Measurements from ENCODE around the gene CKAP2.
"Not testable (repeated sequence)": the region's sequence is repeated elsewhere in the genome, so short reads cannot be mapped to it uniquely, and the experiment has no call there.

CKAP2 gene

DNA sequence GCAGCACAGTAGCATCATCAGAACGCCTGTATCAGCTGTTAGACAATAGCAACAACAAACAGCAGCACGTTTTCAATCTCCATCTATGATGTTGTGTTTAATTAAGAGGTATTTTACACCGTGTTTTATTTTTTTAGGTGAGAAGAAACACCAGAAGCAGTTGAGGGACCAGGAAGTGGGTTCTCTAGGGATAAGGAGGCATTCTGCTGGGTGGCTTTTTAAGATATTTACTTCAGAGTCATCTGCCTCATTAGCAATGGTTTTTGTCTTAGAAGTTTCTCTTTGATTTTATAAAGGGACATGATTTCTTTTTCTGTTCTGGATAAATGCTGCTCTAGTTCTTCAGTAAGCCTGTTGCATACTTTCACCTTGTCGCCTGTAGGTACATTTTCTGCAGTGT, 8.2 kb downstream of the CKAP2 start:
- TF ChIP-seq, protein P1, sequence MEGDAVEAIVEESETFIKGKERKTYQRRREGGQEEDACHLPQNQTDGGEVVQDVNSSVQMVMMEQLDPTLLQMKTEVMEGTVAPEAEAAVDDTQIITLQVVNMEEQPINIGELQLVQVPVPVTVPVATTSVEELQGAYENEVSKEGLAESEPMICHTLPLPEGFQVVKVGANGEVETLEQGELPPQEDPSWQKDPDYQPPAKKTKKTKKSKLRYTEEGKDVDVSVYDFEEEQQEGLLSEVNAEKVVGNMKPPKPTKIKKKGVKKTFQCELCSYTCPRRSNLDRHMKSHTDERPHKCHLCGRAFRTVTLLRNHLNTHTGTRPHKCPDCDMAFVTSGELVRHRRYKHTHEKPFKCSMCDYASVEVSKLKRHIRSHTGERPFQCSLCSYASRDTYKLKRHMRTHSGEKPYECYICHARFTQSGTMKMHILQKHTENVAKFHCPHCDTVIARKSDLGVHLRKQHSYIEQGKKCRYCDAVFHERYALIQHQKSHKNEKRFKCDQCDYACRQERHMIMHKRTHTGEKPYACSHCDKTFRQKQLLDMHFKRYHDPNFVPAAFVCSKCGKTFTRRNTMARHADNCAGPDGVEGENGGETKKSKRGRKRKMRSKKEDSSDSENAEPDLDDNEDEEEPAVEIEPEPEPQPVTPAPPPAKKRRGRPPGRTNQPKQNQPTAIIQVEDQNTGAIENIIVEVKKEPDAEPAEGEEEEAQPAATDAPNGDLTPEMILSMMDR (IDR thresholded peaks at IDR 0.05; ENCODE audit: borderline replicate concordance, control extremely low read depth, extremely low read depth, insufficient read depth, missing control alignments): no peak
- in situ Hi-C loops (cut with MboI; ENCODE audit: low sequenced_read_pairs, unreplicated experiment): no loop called here
- no peak for DNase-seq (ENCODE audit: low spot score)

DNA sequence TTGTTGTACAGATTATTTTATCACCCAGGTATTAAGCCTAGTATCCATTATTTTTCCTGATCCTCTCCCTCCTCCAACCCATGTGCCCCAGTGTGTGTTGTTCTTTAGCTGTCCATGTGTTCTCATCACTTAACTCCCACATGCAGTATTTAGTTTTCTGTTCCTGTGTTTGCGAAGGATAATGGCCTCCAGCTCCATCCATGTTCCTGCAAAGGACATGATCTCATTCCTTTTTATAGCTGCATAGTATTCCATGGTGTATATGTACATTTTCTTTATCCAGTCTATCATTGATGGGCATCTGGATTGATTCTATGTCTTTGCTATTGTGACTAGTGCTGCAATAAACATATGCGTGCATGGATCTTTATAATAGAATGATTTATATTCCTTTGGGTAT, 13.2 kb downstream of the CKAP2 start:
- DNase-seq (ENCODE audit: low spot score); in situ Hi-C loops (cut with MboI; ENCODE audit: low sequenced_read_pairs, unreplicated experiment): not testable (repeated sequence)

DNA sequence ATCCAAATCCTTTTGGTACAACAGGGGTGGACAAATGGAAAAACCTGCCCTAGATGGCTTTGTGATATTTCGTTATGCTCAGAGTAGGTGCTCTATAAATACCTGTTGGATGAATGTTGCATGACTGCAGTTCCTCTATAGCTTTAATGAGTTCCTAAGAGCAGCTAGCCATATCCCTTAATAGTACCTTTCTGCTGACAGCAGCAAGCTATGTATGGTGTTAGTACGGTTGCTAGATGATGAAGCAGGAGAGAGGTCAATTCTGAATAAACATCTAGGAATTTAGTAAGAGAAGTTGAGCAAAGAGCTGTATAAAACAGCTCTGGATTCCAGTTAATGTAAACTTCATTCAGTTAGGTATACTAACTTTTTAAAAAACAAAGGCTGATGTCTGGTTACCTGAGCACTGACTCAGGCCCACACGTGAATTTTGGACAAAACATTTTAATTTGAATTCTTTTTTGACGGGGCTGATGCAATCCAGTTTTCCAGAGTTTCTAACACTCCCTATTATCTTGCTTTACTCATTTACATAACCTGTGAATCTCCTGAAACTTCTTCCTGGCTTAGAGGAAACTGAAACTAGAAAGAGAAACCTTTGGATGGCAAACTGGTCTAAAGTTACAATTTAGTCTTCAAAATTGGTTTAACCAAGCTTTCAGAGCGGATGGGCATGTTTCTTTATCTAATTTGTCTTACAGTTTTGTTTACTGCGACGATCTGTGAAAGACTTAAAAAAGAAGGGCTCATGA, 25.6 kb downstream of the CKAP2 start:
- DNase-seq (ENCODE audit: low spot score); in situ Hi-C loops (cut with MboI; ENCODE audit: low sequenced_read_pairs, unreplicated experiment): not testable (repeated sequence)

DNA sequence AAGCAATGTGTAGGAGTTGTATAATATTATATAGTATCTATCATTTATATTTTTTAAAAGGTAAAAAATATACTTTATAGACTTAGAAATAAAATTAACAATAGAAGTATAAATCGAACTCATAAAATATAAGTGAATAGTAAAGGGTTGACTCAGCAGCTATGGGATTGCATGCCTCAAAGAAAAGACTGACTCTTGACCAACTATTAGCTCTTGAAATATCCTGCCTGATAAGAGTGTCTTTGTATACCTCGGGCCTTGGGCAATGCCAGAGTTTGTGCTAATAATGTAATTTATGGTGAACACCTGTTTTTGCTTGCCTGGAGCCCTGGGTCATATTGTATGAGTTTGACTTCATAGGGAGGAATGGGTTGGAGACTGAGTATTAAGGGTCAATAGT, 31.8 kb downstream of the CKAP2 start:
- DNase-seq (ENCODE audit: low spot score); in situ Hi-C loops (cut with MboI; ENCODE audit: low sequenced_read_pairs, unreplicated experiment): not testable (repeated sequence)

DNA sequence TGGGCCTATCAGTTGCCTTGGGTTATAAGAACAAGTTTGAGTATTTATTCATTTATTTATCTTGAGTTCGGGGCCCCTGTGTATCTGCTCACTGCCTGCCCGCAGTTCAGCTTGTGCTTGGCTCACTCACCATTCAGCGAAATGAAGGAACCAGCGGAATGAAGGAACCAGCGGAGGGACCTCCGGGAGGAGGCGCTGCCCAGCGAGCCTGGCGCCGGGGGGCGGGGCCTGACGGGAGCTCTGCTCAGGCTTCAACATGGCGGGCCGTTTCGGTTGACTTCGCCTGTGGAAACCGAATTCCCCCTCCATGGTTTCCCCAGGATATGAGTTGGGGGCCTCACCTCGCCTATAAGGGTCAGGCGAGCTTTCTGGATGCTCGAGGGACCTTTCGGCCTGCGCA, 33.5 kb downstream of the CKAP2 start:
- DNase-seq (ENCODE audit: low spot score); in situ Hi-C loops (cut with MboI; ENCODE audit: low sequenced_read_pairs, unreplicated experiment): not testable (repeated sequence)

DNA sequence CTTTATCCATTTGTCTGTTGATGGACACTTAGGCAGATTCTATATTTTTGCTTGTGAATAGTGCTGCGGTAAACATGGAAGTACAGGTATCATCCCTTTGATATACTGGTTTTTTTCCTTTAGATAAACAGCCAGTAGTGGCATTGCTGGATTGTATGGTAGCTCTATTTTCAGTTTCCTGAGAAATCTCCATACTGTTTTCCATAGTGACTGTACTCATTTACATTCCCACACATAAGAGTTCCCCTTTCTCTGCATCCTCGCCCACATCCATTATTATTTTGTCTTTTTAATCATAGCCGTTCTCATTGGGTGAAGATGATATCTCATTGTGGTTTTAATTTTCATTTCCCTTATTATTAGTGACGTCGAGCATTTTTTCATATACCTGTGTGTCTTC, 35.7 kb downstream of the CKAP2 start:
- not testable (repeated sequence) for DNase-seq (ENCODE audit: low spot score)

DNA sequence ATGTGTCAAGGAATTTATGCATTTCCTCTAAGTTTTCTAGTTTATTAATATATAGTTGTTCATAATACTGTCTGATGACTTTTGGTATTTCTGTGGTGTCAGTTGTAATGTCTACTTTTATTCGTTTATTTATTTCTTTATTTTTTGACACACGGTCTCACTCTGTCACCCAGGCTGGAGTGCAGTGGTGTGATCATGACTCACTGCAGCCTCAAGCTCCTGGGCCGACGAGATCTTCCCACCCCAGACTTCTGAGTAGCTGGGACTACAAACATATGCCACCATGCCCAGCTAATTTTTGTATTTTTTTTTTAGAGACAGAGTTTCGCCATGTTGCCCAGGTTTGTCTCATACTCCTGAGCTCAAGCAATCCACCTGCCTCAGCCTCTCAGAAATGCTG, 39.0 kb downstream of the CKAP2 start:
- in situ Hi-C loops (cut with MboI; ENCODE audit: low sequenced_read_pairs, unreplicated experiment); DNase-seq (ENCODE audit: low spot score): not testable (repeated sequence)

More for the DNA sequence above, 35.7 kb downstream of the CKAP2 start:
- in situ Hi-C loops (cut with MboI; ENCODE audit: low sequenced_read_pairs, unreplicated experiment): not testable (repeated sequence)

DNA sequence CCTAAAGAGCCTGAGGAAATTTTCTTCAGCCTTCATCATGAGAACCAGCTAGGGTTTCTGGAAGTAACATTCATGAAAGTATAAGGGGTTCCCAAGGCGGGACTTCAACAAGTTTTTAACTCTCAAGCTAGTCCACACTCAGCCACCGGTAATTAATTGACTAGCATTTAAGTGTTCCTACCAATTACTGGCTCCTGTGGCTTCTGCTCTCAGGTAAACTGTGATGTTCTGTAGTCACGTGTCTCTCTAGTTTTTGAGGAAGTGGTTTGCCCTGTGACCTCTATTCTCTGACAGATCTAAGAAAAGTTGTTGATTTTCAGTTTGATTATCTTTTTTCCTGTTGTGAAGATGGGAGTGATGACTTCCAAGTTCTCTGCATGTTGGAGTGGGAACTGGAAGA, 42.7 kb downstream of the CKAP2 start:
- DNase-seq (ENCODE audit: low spot score); in situ Hi-C loops (cut with MboI; ENCODE audit: low sequenced_read_pairs, unreplicated experiment): not testable (repeated sequence)

DNA sequence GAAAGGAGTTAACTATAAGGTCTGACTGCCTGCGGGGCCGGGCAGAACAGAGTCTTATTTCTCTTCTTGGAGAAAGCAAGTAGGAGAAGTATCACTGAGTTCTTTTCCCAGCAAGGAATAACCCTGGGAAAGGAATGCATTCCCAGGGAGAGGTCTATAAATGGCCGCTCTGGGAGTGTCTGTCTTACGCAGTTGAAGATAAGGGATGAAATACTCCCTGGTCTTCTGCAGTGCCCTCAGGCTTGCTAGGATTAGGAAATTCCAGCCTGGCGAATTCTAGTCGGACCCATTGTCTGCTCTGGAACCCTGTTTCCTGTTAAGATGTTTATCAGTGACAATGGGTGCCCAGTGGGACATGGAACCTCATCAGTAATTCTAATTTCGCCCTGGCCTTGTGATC, 47.0 kb downstream of the CKAP2 start:
- DNase-seq (ENCODE audit: low spot score); in situ Hi-C loops (cut with MboI; ENCODE audit: low sequenced_read_pairs, unreplicated experiment): not testable (repeated sequence)

DNA sequence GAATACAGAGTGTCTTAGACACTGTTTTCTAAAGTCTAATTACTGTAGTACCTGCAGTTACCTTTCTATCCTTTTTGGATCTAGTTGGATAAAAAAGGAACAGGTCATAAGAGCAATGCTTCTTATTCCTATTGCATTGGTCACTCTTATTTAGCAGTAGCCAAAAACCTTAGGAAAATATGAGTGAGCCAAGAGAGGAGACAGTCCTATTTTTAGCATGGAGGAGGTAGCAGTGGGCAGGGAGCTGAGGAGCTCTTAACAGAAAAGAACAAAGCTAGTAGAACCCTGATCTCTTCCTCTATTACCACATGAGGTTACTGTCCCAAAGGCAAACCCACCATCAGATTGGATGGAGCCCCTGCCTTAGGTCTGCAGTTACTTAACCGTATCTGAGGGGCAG, 50.6 kb downstream of the CKAP2 start:
- DNase-seq (ENCODE audit: low spot score); in situ Hi-C loops (cut with MboI; ENCODE audit: low sequenced_read_pairs, unreplicated experiment): not testable (repeated sequence)

DNA sequence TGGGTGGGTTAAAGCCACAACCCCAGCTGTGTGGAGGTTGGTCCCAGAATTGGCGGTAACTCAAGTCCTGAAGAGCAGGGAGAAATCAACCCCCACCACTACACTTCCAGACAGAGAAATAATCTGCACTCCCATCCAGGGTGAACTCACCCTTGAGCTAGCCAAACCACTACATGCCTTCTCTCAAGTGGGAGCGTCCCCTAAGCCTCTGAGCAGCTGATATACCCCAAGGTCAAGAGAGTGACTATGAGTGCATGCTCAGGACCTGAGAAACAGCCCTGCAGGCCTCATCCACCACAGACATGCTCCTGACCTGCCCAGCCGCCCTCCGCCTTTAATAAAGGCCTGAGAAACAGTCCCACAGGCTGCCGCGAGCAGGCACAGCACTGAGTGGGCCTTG, 54.3 kb downstream of the CKAP2 start:
- DNase-seq (ENCODE audit: low spot score); in situ Hi-C loops (cut with MboI; ENCODE audit: low sequenced_read_pairs, unreplicated experiment): not testable (repeated sequence)

DNA sequence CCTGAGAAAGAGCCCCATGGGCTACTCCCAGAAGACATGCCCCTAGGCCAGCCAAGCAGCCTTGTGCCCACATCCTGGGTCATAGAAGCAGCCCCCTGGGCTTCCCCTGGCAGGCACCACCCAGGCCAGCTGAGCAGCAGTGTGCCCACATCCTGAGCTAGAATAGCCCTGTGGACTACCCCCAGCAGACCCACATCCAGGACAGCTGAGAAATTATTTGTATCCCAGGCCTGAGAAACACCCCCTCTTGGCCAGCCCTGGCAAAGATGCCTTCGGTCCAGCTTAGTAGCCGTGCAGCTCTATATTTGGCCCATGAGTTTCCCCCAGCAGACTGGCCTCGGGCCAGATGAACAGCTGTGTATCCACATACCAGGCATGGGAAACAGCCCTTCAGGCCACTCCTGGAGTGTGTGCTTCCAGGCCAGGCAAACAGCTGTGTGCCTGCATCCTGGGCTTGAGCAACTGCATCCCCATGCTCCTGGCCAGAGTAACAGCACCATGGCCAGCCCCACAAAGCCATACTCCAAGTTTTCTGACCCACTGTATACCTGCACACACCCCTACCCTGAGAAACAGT, 55.0 kb downstream of the CKAP2 start:
- in situ Hi-C loops (cut with MboI; ENCODE audit: low sequenced_read_pairs, unreplicated experiment); DNase-seq (ENCODE audit: low spot score): not testable (repeated sequence)

DNA sequence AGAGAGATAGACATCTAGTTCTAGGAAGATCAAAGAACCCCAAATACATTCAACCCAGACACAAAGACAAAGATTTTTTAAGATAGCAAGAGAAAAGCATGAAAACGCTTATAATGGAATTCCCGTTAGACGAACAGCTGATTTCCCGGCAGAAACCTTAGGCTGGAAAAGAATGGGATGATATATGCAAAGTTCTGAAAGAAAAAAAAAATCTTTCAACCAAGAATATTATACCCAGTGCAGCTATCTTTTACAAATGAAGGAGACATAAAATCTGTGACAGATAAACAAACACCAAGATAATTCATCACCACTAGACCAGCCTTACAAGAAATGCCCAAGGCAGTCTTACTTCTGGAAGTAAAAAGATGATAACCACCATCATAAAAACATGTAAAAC, 56.3 kb downstream of the CKAP2 start:
- in situ Hi-C loops (cut with MboI; ENCODE audit: low sequenced_read_pairs, unreplicated experiment): not testable (repeated sequence)

DNA sequence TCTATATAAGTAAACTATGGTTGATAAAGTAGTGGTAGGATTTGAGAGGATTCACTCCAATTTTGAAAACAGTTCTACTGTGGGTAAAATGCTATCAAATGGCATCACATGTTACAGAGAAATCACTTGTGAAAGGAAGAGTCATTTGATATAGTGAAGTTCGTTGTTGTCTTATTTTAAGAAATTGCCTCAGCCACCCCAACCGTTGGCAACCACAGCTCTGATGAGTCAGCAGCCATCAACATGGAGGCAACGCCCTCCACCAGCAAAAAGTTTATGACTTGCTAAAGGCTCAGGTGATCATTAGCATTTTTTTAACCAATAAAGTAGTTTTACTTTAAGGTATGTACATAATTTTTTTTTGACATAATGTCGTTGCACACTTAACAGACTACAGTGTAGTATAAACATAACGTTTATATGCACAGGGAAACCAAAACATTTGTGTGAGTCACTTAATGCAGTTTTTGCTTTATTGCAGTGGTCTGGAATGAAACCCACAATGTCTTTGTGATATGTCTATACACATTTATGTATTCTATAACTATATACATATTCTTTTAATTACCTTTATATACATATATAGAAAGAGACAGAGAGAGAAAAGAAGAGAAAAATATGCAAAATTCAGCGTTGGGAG, 58.8 kb downstream of the CKAP2 start:
- DNase-seq (ENCODE audit: low spot score); in situ Hi-C loops (cut with MboI; ENCODE audit: low sequenced_read_pairs, unreplicated experiment): not testable (repeated sequence)

More for the DNA sequence above, 56.3 kb downstream of the CKAP2 start:
- DNase-seq (ENCODE audit: low spot score): not testable (repeated sequence)

DNA sequence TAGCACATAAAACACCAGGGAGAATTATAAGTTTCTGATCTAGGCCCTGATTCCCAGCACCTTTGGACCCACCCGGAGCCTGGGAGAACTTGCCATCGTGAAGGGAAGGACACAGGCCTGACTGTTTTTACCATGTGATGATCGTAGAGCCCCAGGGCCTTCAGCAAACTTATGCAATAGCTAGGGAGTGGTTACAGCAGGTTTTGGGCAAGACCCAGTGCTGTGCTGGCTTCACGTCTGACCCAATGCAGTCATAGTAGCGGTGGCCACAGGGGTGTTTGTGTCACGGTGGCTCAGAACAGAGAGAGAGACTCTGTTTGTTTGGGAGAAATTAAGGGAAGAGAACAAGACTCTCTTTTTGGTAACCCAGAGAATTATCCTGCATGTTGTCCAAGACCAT, 68.0 kb downstream of the CKAP2 start:
- in situ Hi-C loops (cut with MboI; ENCODE audit: low sequenced_read_pairs, unreplicated experiment); DNase-seq (ENCODE audit: low spot score): not testable (repeated sequence)

Data from GM13976 (cell line).